ENCODE data around the gene KSR2.

DNA sequence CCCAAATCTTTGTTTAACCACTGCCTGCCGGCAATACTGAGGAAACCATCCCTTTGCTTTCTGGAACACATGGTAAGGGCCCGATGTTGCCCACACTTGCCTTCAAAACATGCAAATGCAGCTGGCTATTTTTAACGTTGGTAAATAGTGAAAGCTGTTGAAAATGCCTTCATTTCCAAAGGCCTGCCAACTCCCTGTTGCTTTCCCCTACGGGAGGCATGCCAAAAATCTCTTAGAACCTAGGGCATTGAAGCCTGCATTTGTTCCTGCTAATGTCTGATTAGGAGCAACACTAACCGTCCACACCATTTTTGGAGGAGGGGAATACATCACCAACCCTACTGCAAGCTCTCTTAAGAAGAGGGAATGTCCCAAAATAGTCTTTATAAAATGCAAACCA, 454.8 kb downstream of the KSR2 start:
- TF ChIP-seq, protein P1, sequence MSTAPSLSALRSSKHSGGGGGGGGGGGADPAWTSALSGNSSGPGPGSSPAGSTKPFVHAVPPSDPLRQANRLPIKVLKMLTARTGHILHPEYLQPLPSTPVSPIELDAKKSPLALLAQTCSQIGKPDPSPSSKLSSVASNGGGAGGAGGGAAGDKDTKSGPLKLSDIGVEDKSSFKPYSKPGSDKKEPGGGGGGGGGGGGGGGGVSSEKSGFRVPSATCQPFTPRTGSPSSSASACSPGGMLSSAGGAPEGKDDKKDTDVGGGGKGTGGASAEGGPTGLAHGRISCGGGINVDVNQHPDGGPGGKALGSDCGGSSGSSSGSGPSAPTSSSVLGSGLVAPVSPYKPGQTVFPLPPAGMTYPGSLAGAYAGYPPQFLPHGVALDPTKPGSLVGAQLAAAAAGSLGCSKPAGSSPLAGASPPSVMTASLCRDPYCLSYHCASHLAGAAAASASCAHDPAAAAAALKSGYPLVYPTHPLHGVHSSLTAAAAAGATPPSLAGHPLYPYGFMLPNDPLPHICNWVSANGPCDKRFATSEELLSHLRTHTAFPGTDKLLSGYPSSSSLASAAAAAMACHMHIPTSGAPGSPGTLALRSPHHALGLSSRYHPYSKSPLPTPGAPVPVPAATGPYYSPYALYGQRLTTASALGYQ (CRISPR knock-in tag; IDR thresholded peaks at IDR 0.05) = no peak
- TF ChIP-seq YY1 (IDR thresholded peaks at IDR 0.05; ENCODE audit: insufficient read depth, insufficient replicate concordance, low read depth, low read length) (no peak), KDM5A (IDR thresholded peaks at IDR 0.05; ENCODE audit: borderline replicate concordance, low read length) (no peak), ZFX (CRISPR knock-in tag; IDR thresholded peaks at IDR 0.05; ENCODE audit: low read depth) (no peak), SIN3A (IDR thresholded peaks at IDR 0.05; ENCODE audit: borderline replicate concordance, low read depth, low read length) (no peak), SRSF9 (IDR thresholded peaks at IDR 0.05; ENCODE audit: borderline replicate concordance, insufficient read depth, low read depth, low read length, poor library complexity, severe bottlenecking) (no peak), DR1 (CRISPR knock-in tag; IDR thresholded peaks at IDR 0.05) (no peak), MYC (CRISPR knock-in tag; IDR thresholded peaks at IDR 0.05; ENCODE audit: borderline replicate concordance) (no peak)

Data from HepG2 (cell line).